PFSK-1 (cell line): ENCODE results near the gene ECEL1.

Source experiments
- POLR2AphosphoS5 ChIP-seq: IDR thresholded peaks from 2 replicates; pipeline ENCODE4 v1.6.1; 2012; ENCODE audit warnings: low read depth, mild to moderate bottlenecking, control low read depth, low read length, moderate library complexity
- TAF1 ChIP-seq: IDR thresholded peaks from 2 replicates; pipeline ENCODE4 v1.6.1; 2012; ENCODE audit warnings: low read length, control low read depth, borderline replicate concordance; ENCODE audit not compliant: insufficient read depth

DNA sequence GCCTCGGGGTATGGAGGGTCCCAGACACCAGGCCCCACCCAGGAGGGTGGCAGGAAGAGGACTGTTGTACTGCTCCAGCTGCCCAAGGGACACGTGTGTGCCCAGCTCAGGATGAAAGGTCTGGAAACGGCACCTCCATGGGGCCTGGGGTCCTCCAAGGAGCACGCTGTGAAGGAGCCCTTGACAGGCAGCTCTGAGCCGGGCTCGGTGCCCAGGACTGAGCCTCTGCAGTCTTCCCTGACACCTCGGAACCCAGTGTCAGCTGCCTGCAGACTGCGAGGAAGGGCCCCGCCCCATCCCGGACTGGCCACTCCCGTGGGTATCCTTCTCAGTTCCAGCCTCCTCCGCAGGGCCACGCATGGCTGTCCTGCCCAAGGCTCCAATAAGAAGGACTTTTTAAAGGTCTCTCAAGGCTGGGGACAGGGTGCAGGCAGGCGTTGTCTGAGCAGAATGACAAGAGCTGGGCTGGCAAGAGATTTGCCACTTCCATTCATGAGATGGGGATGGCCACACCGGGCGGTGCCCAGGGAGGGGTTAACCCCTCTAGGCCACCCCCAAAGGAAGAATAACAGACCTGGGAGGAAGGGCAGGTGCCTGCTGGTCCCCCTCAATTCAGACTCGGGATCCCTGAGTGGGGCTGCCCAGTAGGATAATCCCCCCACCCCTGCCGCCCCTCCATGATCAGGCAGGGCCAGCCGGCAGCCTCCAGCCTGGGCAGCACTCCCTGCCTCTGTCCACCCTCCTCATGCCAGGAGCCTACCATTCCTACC is 8.9 kb downstream of the ECEL1 start:
- no peak for TF ChIP-seq POLR2AphosphoS5
- no peak for TF ChIP-seq TAF1
